Left ventricle myocardium inferior (tissue), 1 donor: ENCODE data around the gene NSD2. TPM values are rescaled to one million over a fixed set of nuclear protein-coding genes. Genes with fewer than 3 reads are reported as not detected.

Source experiments
- DNase-seq: peaks from one replicate; pipeline ENCODE4 v3.0.0-alpha.2; 2020
- H3K27ac ChIP-seq: fragments of 200-600 bp; replicated peaks from 2 replicates; pipeline ENCODE4 v1.8.0; 2021
- H3K27me3 ChIP-seq: fragments of 200-600 bp; 2 replicates; pipeline ENCODE4 v1.8.0; 2021; ENCODE audit warnings: low read depth
- H3K36me3 ChIP-seq: fragments of 200-600 bp; 2 replicates; pipeline ENCODE4 v1.8.0; 2021
- H3K4me1 ChIP-seq: fragments of 200-600 bp; 2 replicates; pipeline ENCODE4 v1.8.0; 2021
- H3K4me3 ChIP-seq: fragments of 200-600 bp; 2 replicates; pipeline ENCODE4 v1.8.0; 2021; ENCODE audit warnings: mild to moderate bottlenecking, moderate library complexity
- H3K9me3 ChIP-seq: fragments of 200-600 bp; replicated peaks from 2 replicates; pipeline ENCODE4 v1.8.0; 2021
- CTCF ChIP-seq: fragments of 200-600 bp; IDR thresholded peaks from 2 replicates; pipeline ENCODE4 v1.8.0; 2021; ENCODE audit warnings: antibody characterized with exemption, mild to moderate bottlenecking, borderline replicate concordance
- intact Hi-C: fragments of 100-400 bp; cut with micrococcal nuclease; formaldehyde crosslinking; loops from one replicate; pipeline ENCODE4 v1.11.0; 2022
- total RNA-seq: library from RNA; stranded (reverse); fragmentation: NEBNext Ultra II Directional; extraction: Animal tissue kit (Norgen Biotek cat#: 25700); gene quantifications from one replicate; pipeline ENCODE4 v1.2.1, GENCODE V29; 2021
- donor health status: DM: no; HTN: yes; CAD: no; lungs with severe emphysema.

The NSD2 gene
- total RNA-seq, 1 donor from 2014 or later: 42.5 TPM

- H3K4me3 ChIP-seq: no peak overlapping the region
- no peaks in the 10 kb centered on the region for H3K27me3 ChIP-seq
- H3K9me3 ChIP-seq: no peaks in the 10 kb centered on the region
- H3K27ac ChIP-seq: no peak overlapping the region
- TF ChIP-seq CTCF: no peak
- H3K4me1 ChIP-seq: peaks cover 25% of the 10 kb centered on the region
- intact Hi-C loops: no loop called here
- DNase-seq: no peak
- peaks cover 96% of the 10 kb centered on the region for H3K36me3 ChIP-seq
These were observed 114.8 kb downstream of the NSD2 start for GRCh38 chr4:1985780-1986577.

DNA sequence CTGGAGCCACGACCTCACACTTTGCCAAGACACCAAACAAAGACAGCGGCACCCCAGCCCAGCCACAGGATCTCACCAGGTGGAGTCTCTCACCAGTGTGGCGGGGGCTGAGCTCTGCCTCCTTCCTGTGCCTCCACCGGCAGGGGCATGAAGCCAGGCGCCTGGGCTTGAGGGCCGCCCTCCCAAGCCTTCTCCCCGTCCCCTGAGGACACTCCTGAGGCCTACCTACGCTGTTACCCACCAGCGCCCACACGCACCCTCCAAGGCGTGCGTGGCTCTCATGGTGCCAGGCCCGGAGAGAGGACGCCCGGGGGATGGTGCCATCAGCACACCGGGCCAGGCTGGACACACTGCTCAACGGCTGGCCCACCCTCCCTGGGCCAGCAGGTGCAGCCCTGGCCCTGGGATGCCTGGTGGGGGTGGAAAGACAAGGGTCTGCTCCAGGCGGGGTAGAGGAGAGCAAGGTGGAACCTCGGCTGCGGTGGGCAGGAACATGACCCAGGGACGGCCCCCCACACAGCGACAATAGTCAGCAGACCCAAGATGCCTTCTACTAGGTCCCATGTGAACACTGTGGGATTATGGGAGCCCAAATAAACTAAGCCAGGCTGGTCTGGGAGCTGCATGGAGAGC lies 115.5 kb downstream of the NSD2 start:
- peaks cover 25% of the 10 kb centered on the region for H3K4me1 ChIP-seq
- TF ChIP-seq CTCF: no peak
- no peaks in the 10 kb centered on the region for H3K27me3 ChIP-seq
- no peak overlapping the region for H3K27ac ChIP-seq
- H3K4me3 ChIP-seq: no peak overlapping the region
- intact Hi-C loops: no loop called here
- no peak for DNase-seq
- H3K9me3 ChIP-seq: no peaks in the 10 kb centered on the region
- peaks cover 95% of the 10 kb centered on the region for H3K36me3 ChIP-seq

DNA sequence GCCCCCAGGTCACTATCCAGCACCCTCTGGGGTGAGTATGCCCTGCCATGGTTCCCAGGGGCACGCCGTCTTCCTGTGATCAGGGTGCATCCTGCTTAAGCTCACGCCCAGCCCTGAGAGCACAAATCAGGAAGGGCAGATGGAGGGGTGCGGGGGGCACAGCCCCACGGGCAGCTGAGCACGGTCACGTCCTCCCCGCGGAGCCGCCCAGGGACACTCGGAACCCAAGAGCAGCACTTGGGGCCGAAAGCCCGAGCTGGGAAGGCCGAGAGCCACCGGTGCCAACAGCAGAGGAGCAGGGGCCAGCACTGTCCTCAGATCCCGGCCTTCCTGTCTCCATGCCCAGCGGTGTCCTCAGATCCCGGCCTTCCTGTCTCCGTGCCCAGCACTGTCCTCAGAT lies 116.1 kb downstream of the NSD2 start:
- peaks cover 20% of the 10 kb centered on the region for H3K4me1 ChIP-seq
- no peak overlapping the region for H3K4me3 ChIP-seq
- no peak overlapping the region for H3K27ac ChIP-seq
- no peak for DNase-seq
- H3K9me3 ChIP-seq: no peaks in the 10 kb centered on the region
- H3K27me3 ChIP-seq: no peaks in the 10 kb centered on the region
- peaks cover 89% of the 10 kb centered on the region for H3K36me3 ChIP-seq
- intact Hi-C loops: no loop called here
- no peak for TF ChIP-seq CTCF

DNA sequence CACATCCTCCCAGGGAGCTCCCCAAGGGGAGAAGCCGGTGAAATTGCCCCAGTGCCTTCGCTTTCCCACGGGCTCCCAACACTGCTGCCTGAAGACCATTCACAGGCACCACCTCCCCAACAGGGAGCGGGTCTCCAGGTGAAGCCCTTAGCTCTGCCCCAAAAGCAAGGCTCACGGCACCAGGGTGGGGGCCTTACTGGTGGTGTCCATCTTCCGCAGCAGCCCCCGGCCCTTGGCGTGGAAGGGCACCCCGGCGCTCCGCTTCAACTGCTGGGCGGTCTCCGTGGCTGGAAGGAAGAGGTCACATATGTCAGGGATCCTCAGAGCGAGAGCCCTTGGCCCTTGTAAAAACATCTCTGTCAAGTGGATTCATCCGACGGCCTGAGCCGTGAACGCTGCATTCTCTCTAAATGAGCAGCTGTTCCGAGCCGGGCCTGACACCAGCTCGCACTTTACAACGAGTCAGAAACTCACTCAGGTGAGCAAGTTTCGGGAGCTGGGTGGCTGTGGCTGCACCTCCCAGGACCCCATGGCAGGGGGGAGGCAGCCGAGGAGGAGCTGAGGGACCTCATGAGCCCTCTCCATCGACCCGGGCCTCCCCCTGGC lies 116.6 kb downstream of the NSD2 start:
- Histone ChIP-seq H3K9me3 (no peaks in the 10 kb centered on the region), H3K27ac (no peak overlapping the region), H3K4me1 (peaks cover 20% of the 10 kb centered on the region), H3K36me3 (peaks cover 83% of the 10 kb centered on the region), H3K27me3 (no peaks in the 10 kb centered on the region), H3K4me3 (no peak overlapping the region)
- DNase-seq: no peak
- intact Hi-C loops: no loop called here
- no peak for TF ChIP-seq CTCF

DNA sequence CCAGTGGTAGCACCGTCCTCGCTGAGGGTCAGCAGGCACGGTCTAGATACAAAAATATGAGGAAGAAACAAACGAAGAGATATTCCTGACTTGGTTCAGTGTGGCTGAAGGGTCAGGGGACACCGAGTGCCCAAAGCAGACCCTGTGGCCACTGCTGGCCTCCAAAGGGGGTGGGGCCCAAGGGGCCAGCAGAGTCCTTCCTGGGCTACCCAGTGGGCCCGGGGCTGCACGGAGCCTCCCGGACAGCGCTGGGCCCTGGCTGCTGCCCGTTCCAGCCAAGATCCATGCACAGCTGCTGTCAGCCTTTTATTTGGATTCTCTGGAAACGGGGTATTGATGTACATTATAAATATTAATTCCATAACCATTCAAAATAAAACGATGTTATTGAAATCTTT lies 117.1 kb downstream of the NSD2 start:
- intact Hi-C loops: no loop called here
- no peak overlapping the region for H3K27ac ChIP-seq
- H3K4me3 ChIP-seq: no peak overlapping the region
- peaks cover 24% of the 10 kb centered on the region for H3K4me1 ChIP-seq
- no peak for DNase-seq
- TF ChIP-seq CTCF: no peak
- peaks cover 78% of the 10 kb centered on the region for H3K36me3 ChIP-seq
- H3K27me3 ChIP-seq: no peaks in the 10 kb centered on the region
- H3K9me3 ChIP-seq: no peaks in the 10 kb centered on the region
